Subcutaneous abdominal adipose tissue (tissue), 5 donors: ENCODE measurements around the gene SBK3.
A peak's percentile ranks its signal among the peaks of the same experiment; 100 is the strongest.

Experiments
- H3K27ac ChIP-seq: one replicate; pipeline ENCODE4 v1.7.0; 2013; ENCODE audit warnings: low read depth, mild to moderate bottlenecking, inconsistent platforms, low read length, moderate library complexity
- H3K27me3 ChIP-seq, 5 donors: one replicate each; pipeline ENCODE4 v1.7.0; 2013; ENCODE audit warnings: low read length in 5 of 5, inconsistent platforms in 1 of 5; ENCODE audit not compliant: control insufficient read depth in 5 of 5, insufficient read depth in 4 of 5
- H3K36me3 ChIP-seq, 5 donors: one replicate each; pipeline ENCODE4 v1.7.0; 2013; ENCODE audit warnings: low read length in 5 of 5; ENCODE audit not compliant: control insufficient read depth in 5 of 5, insufficient read depth in 5 of 5
- H3K4me1 ChIP-seq, 5 donors: one replicate each; pipeline ENCODE4 v1.7.0; 2013; ENCODE audit warnings: low read length in 5 of 5, mild to moderate bottlenecking in 3 of 5, moderate library complexity in 1 of 5; ENCODE audit not compliant: control insufficient read depth in 5 of 5, insufficient read depth in 5 of 5
- H3K4me3 ChIP-seq, 5 donors: one replicate each; pipeline ENCODE4 v1.7.0; 2013; ENCODE audit warnings: low read length in 5 of 5, low read depth in 1 of 5
- H3K9ac ChIP-seq, 5 donors: one replicate each; pipeline ENCODE4 v1.7.0; 2013; ENCODE audit warnings: low read length in 5 of 5, mild to moderate bottlenecking in 4 of 5, moderate library complexity in 3 of 5
- H3K9me3 ChIP-seq, 5 donors: one replicate each; pipeline ENCODE4 v1.7.0; 2013; ENCODE audit warnings: low read length in 5 of 5; ENCODE audit not compliant: control insufficient read depth in 5 of 5
- donor health status: healthy.
- donor health status: healthy.
- donor health status: healthy.
- donor health status: healthy.
- donor health status: healthy.

Gene SBK3, protein sequence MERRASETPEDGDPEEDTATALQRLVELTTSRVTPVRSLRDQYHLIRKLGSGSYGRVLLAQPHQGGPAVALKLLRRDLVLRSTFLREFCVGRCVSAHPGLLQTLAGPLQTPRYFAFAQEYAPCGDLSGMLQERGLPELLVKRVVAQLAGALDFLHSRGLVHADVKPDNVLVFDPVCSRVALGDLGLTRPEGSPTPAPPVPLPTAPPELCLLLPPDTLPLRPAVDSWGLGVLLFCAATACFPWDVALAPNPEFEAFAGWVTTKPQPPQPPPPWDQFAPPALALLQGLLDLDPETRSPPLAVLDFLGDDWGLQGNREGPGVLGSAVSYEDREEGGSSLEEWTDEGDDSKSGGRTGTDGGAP

DNA sequence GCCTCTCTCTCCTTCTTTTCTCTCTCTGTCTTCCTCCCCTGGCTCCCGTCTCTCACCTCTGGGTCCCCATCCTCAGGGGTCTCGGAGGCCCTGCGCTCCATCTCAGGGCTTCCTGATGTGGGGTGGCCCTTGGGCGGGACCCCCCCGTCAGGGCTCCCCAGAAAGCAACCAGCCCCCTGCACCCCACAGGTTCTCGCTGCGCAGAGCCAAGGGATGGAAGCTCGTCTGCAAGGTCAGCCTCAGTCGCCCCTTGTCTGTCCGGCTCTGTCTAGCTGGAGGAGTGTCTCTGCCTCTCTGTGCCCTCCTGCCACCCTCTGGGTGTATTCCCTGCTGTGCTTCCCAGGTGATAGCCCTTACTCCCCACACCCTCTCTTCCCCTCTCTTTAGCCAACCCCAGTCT is at the start of gene SBK3:
Gene SBK3 (minus strand): TSS at position 101 of the 400 bp plus-strand sequence. CDS start 0 bp downstream, at position 101.
- Histone ChIP-seq H3K27me3 (peaks cover 0 to 9% (median 6%) of the 10 kb centered on the region in 5 donors), H3K4me3 (peak within 1 kb of the TSS in 2 of 5 donors; percentile 26 to 31), H3K9me3 (no peaks in the 10 kb centered on the region), H3K9ac (peak within 1 kb of the TSS in 3 of 5 donors; percentile 26 to 73 (median 48)), H3K36me3 (no peaks in the 10 kb centered on the region), H3K4me1 (peaks cover 4 to 45% (median 28%) of the 10 kb centered on the region in 5 donors), H3K27ac (peak within 1 kb of the TSS; percentile 94)

GRCh38 chr19:55593096-55593772 is 47.9 kb upstream of the SBK3 start:
- H3K4me3 ChIP-seq: no peak overlapping the region
- H3K9me3 ChIP-seq: no peaks in the 10 kb centered on the region
- no peak overlapping the region for H3K27ac ChIP-seq
- no peaks in the 10 kb centered on the region for H3K27me3 ChIP-seq
- H3K36me3 ChIP-seq: peaks cover 0 to 50% (median 33%) of the 10 kb centered on the region in 5 donors
- peaks cover 0 to 2% (median under 1%) of the 10 kb centered on the region in 5 donors for H3K4me1 ChIP-seq
- H3K9ac ChIP-seq: no peak overlapping the region

DNA sequence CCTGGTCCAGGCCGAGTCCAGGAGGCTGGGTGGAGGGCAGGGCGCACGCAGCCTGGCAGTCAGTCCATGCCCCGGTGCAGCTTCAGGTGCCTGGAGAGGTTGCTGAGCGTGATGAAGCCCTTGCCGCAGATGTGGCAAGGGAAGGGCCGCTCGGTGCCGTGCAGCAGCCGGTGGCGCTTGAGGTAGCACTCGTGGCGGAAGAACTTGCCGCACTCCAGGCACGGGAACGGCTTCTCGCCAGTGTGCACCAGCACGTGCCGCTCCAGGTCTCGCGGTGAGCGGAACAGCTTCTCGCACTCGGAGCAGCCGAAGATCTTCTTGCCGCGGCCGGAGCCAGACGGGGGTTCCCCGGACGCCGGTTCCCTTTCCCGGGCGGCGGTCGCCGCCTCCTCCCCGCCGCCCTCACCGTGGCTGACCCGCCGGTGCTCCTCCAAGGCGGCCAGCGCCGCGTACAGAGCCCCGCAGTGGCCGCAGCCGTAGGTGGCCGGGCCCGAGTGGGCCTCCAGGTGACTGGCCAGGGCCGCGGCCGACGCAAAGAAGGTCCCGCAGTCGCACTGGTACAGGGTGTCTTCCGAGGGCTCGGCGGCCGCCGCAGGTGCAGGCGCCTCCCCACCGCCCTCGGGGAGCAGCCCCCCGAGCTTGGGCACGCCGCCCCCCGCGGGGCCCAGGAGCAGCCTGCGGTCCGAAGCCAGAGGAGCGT is 47.2 kb upstream of the SBK3 start:
- Histone ChIP-seq H3K9me3 (no peaks in the 10 kb centered on the region), H3K27me3 (no peaks in the 10 kb centered on the region), H3K4me1 (peaks cover 0 to 2% (median under 1%) of the 10 kb centered on the region in 5 donors), H3K4me3 (no peak overlapping the region), H3K27ac (no peak overlapping the region), H3K36me3 (peaks cover 0 to 50% (median 33%) of the 10 kb centered on the region in 5 donors), H3K9ac (no peak overlapping the region)

GRCh38 chr19:55591555-55591954 is 46.2 kb upstream of the SBK3 start:
- Histone ChIP-seq H3K9me3 (no peaks in the 10 kb centered on the region), H3K27me3 (no peaks in the 10 kb centered on the region), H3K9ac (no peak overlapping the region), H3K36me3 (peaks cover 0 to 41% (median 27%) of the 10 kb centered on the region in 5 donors), H3K27ac (no peak overlapping the region), H3K4me1 (peaks cover 3 to 10% (median 9%) of the 10 kb centered on the region in 5 donors), H3K4me3 (no peak overlapping the region)

GRCh38 chr19:55590617-55591016 is 45.3 kb upstream of the SBK3 start:
- Histone ChIP-seq H3K9me3 (no peaks in the 10 kb centered on the region), H3K4me3 (no peak overlapping the region)

GRCh38 chr19:55590109-55590508 is 44.8 kb upstream of the SBK3 start:
- Histone ChIP-seq H3K4me3 (no peak overlapping the region), H3K4me1 (peaks cover 3 to 22% (median 17%) of the 10 kb centered on the region in 5 donors), H3K27ac (no peak overlapping the region), H3K36me3 (peaks cover 0 to 26% (median 13%) of the 10 kb centered on the region in 5 donors), H3K9me3 (no peaks in the 10 kb centered on the region), H3K27me3 (peaks cover 0 to 6% (median 0%) of the 10 kb centered on the region in 5 donors), H3K9ac (no peak overlapping the region)

More at GRCh38 chr19:55590617-55591016, 45.3 kb upstream of the SBK3 start:
- no peak overlapping the region for H3K27ac ChIP-seq
- H3K4me1 ChIP-seq: peaks cover 3 to 18% (median 14%) of the 10 kb centered on the region in 5 donors
- peaks cover 0 to 31% (median 18%) of the 10 kb centered on the region in 5 donors for H3K36me3 ChIP-seq
- no peak overlapping the region for H3K9ac ChIP-seq
- peaks cover 0 to 6% (median 0%) of the 10 kb centered on the region in 5 donors for H3K27me3 ChIP-seq

- Histone ChIP-seq H3K36me3 (peaks cover 0 to 20% (median 8%) of the 10 kb centered on the region in 5 donors), H3K9ac (no peak overlapping the region), H3K9me3 (no peaks in the 10 kb centered on the region), H3K27ac (no peak overlapping the region), H3K4me1 (peaks cover 3 to 22% (median 19%) of the 10 kb centered on the region in 5 donors), H3K4me3 (no peak overlapping the region), H3K27me3 (peaks cover 0 to 6% (median 0%) of the 10 kb centered on the region in 5 donors)
These were observed 43.4 kb upstream of the SBK3 start for GRCh38 chr19:55588738-55589137.

GRCh38 chr19:55586976-55587668 is 41.8 kb upstream of the SBK3 start:
- peaks cover 0 to 4% (median under 1%) of the 10 kb centered on the region in 5 donors for H3K36me3 ChIP-seq
- no peaks in the 10 kb centered on the region for H3K9me3 ChIP-seq
- peaks cover 0 to 6% (median 0%) of the 10 kb centered on the region in 5 donors for H3K27me3 ChIP-seq
- peak overlapping the region; percentile 23 to 73 (median 54) for H3K4me3 ChIP-seq
- peak overlapping the region in 1 of 5 donors; percentile 20 for H3K9ac ChIP-seq
- peaks cover 1 to 26% (median 24%) of the 10 kb centered on the region in 5 donors for H3K4me1 ChIP-seq
- no peak overlapping the region for H3K27ac ChIP-seq

DNA sequence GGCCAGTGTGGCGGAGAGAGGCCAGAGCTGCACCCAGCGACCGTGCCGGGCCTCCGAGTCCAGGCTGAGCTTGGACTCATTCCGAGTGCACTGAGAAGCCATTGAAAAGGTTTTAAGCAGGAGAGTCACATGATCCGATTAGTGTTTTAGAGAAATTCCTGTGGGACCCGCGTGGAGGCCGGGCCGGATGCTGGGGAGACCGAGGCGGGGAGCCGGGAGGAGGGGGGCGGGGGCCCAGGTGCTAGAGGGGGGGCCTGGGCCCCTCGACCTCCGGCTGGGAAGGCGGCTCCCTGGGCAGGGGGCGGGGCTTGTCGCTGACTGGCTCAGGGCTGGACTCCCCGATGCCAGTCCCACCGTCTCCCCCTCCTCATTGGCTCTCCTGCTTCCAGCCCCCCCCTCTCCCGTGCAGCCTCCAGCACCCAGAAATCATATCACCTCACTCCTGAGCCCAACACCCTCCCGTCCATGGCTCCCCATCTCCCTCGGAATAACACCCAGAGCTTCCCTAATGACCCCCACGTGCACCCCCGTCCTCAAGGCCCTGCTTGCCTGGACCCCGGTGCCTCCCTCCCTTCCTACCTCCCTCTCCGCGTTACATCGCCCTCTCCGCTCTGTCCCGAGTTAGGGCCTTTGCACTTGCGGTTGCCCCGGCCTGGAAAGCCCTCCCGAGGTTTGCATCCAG is 40.5 kb upstream of the SBK3 start:
- Histone ChIP-seq H3K9me3 (no peaks in the 10 kb centered on the region), H3K9ac (peak overlapping the region in 1 of 5 donors; percentile 50), H3K4me1 (peaks cover 1 to 39% (median 37%) of the 10 kb centered on the region in 5 donors), H3K27me3 (peaks cover 0 to 6% (median 0%) of the 10 kb centered on the region in 5 donors), H3K36me3 (no peaks in the 10 kb centered on the region), H3K4me3 (peak overlapping the region; percentile 4 to 54 (median 36)), H3K27ac (no peak overlapping the region)
